Stomach (tissue), 9 donors: Measurements from ENCODE around the gene CBX4. TPM values are rescaled to one million over a fixed set of nuclear protein-coding genes. Genes with fewer than 3 reads are reported as not detected.

Source experiments
- DNase-seq, 2 donors: peaks; one replicate each; pipeline versions ENCODE4 v3.0.0 to v3.0.0-alpha.2; 2013 to 2019
- H3K27ac ChIP-seq, 5 donors: fragments of 200-600 bp in 4 of 5; sonication (generic) in 4 of 5; one replicate each; pipeline ENCODE4 v1.5.1; 2013 to 2019; ENCODE audit warnings: mild to moderate bottlenecking in 1 of 5, moderate library complexity in 1 of 5
- H3K27me3 ChIP-seq, 3 donors: fragments of 200-600 bp; sonication (generic); one replicate each; pipeline ENCODE4 v1.5.1; 2017 to 2019; ENCODE audit warnings: mixed run types in 1 of 3
- H3K36me3 ChIP-seq, 4 donors: fragments of 200-600 bp; sonication (generic); 1 replicate in 3 of 4; 2 replicates in 1 of 4; pipeline ENCODE4 v1.5.1; 2016 to 2019
- H3K4me1 ChIP-seq, 4 donors: fragments of 200-600 bp; sonication (generic); one replicate each; pipeline ENCODE4 v1.5.1; 2016 to 2019
- H3K4me3 ChIP-seq, 4 donors: fragments of 200-600 bp; sonication (generic) in 3 of 4; one replicate each; pipeline ENCODE4 v1.5.1; 2016 to 2019; ENCODE audit warnings: mild to moderate bottlenecking in 1 of 4
- H3K9me3 ChIP-seq, 4 donors: fragments of 200-600 bp; sonication (generic); one replicate each; pipeline ENCODE4 v1.5.1; 2016 to 2019
- CTCF ChIP-seq, 7 experiments: fragments of 450-650 bp in 4 of 7; fragments of 200-600 bp in 3 of 7; sonication (generic) in 3 of 7; IDR thresholded peaks; one replicate each; pipeline ENCODE4 v1.5.1; 2016 to 2019; ENCODE audit warnings: antibody characterized with exemption in 7 of 7, control low read depth in 2 of 7, mild to moderate bottlenecking in 1 of 7
- EP300 ChIP-seq: sonication (generic); formaldehyde crosslinking; IDR thresholded peaks from one replicate; pipeline ENCODE4 v1.6.1; 2017; ENCODE audit warnings: antibody characterized with exemption
- POLR2A ChIP-seq, 4 donors: fragments of 450-650 bp; IDR thresholded peaks; one replicate each; pipeline ENCODE4 v1.6.1; 2016; ENCODE audit warnings: antibody characterized with exemption in 4 of 4, control low read depth in 2 of 4, mild to moderate bottlenecking in 1 of 4, moderate library complexity in 1 of 4
- POLR2AphosphoS5 ChIP-seq, 3 donors: sonication (generic); formaldehyde crosslinking; IDR thresholded peaks; one replicate each; pipeline ENCODE4 v1.6.1; 2016; ENCODE audit warnings: antibody characterized with exemption in 3 of 3
- WGBS, 5 donors: extraction: QIAGEN DNeasy Blood & Tissue Kit in 3 of 5; methylation state at CpG; one replicate each; pipeline versions ENCODE4 v1.1.5 to v1.1.7; 2013 to 2018; 5-methylcytosine and 5-hydroxymethylcytosine counted together
- intact Hi-C: fragments of 100-400 bp; cut with DNase I; formaldehyde crosslinking; loops from one replicate; pipeline ENCODE4 v1.15.1; 2023; ENCODE audit warnings: low total_unique reads
- polyA plus RNA-seq, 3 donors: library from polyadenylated mRNA; stranded (reverse); fragments of 200-250 nt; gene quantifications; one replicate each; pipeline ENCODE4 v1.2.3, GENCODE V29; 2013
- total RNA-seq, 5 donors: library from RNA; depleted of rRNA; stranded (reverse); fragments of >200 nt; gene quantifications; one replicate each; pipeline versions ENCODE4 v1.1.0 to v1.2.3, GENCODE V29; 2014 to 2016
- donor health status: healthy with polysubstance abuse.
- donor health status: Bipolar disorder and iron deficiency.
- donor health status: healthy.

Gene CBX4
- total and polyA plus RNA-seq, 8 donors = 1.8 to 10.6 (median 8.3) TPM

GRCh38 chr17:79840269-79840988, 1.2 kb upstream of the CBX4 start:
- DNase-seq = peak; percentile 75 to 87
- Histone ChIP-seq H3K4me1 (peaks cover 82 to 89% (median 88%) of the 10 kb centered on the region in 4 donors), H3K27me3 (peaks cover 31 to 59% (median 46%) of the 10 kb centered on the region in 3 donors), H3K36me3 (peaks cover 0 to 2% (median under 1%) of the 10 kb centered on the region in 4 donors), H3K4me3 (peak overlapping the region in 3 of 4 donors; percentile 50 to 85 (median 61)), H3K27ac (peak overlapping the region in 3 of 5 donors; percentile 90 to 99 (median 98)), H3K9me3 (no peaks in the 10 kb centered on the region)
- intact Hi-C loops = no loop called here
- WGBS, 5 donors = 3 to 11% (median 7%) methylated on average over 39 to 74 of the region's 74 CpGs
- TF ChIP-seq EP300 (no peak), POLR2A (IDR thresholded peaks at IDR 0.05) (no peak), CTCF (IDR thresholded peaks at IDR 0.05) (peak in 1 of 7 experiments; percentile 7), POLR2AphosphoS5 (IDR thresholded peaks at IDR 0.05) (no peak)

GRCh38 chr17:79838522-79839274, 542 bp downstream of the CBX4 start:
- TF ChIP-seq POLR2A (IDR thresholded peaks at IDR 0.05) (no peak), POLR2AphosphoS5 (IDR thresholded peaks at IDR 0.05) (no peak), EP300 (peak; percentile 8), CTCF (IDR thresholded peaks at IDR 0.05) (no peak)
- WGBS, 5 donors = 0 to 2% (median 1%) methylated on average over 37 to 65 of the region's 67 CpGs
- Histone ChIP-seq H3K36me3 (peaks cover 15 to 19% (median 18%) of the 10 kb centered on the region in 4 donors), H3K4me1 (peaks cover 69 to 87% (median 83%) of the 10 kb centered on the region in 4 donors), H3K9me3 (no peaks in the 10 kb centered on the region), H3K27me3 (peaks cover 31 to 42% (median 40%) of the 10 kb centered on the region in 3 donors), H3K27ac (peak overlapping the region; percentile 96 to 99 (median 98)), H3K4me3 (peak overlapping the region; percentile 61 to 85 (median 76))
- intact Hi-C loops = loop anchor here (5.0 kb wide), 1 partner anchor 41 kb away; the partner anchor contains the start of gene CBX8
- DNase-seq = peak; percentile 55 to 83

- intact Hi-C loops = loop anchor here (5.0 kb wide), 1 partner anchor 41 kb away; the partner anchor contains the start of gene CBX8
- 0 to 1% (median 1%) methylated on average over 26 to 30 of the region's 30 CpGs for WGBS, 5 donors
Measured at GRCh38 chr17:79837888-79838521, 1.2 kb downstream of the CBX4 start.

GRCh38 chr17:79836972-79837887, 2.0 kb downstream of the CBX4 start:
- Histone ChIP-seq H3K4me3 (peak overlapping the region; percentile 61 to 85 (median 76)), H3K4me1 (peaks cover 66 to 87% (median 84%) of the 10 kb centered on the region in 4 donors), H3K27me3 (peaks cover 19 to 27% (median 26%) of the 10 kb centered on the region in 3 donors), H3K27ac (peak overlapping the region; percentile 96 to 99 (median 98)), H3K36me3 (peaks cover 18 to 23% (median 22%) of the 10 kb centered on the region in 4 donors), H3K9me3 (no peaks in the 10 kb centered on the region)
- no peak for TF ChIP-seq EP300
- TF ChIP-seq POLR2AphosphoS5 (IDR thresholded peaks at IDR 0.05) = peak; percentile 40 to 85 (median 79)
- TF ChIP-seq POLR2A (IDR thresholded peaks at IDR 0.05) = peak in 1 of 4 donors; percentile 13
- peak in 2 of 7 experiments; percentile 11 to 29 for TF ChIP-seq CTCF (IDR thresholded peaks at IDR 0.05)
- DNase-seq = peak; percentile 95 to 96
- intact Hi-C loops = loop anchor here (5.0 kb wide), 1 partner anchor 40 kb away; the partner anchor contains the start of gene CBX8
- 8 to 19% (median 10%) methylated on average over 8 to 41 of the region's 41 CpGs for WGBS, 5 donors

More at GRCh38 chr17:79837888-79838521, 1.2 kb downstream of the CBX4 start:
- peak overlapping the region; percentile 96 to 99 (median 98) for H3K27ac ChIP-seq
- no peaks in the 10 kb centered on the region for H3K9me3 ChIP-seq
- H3K27me3 ChIP-seq = peaks cover 27 to 35% (median 34%) of the 10 kb centered on the region in 3 donors
- peak in 1 of 2 donors; percentile 72 for DNase-seq
- peak overlapping the region; percentile 61 to 85 (median 76) for H3K4me3 ChIP-seq
- peaks cover 18 to 23% (median 22%) of the 10 kb centered on the region in 4 donors for H3K36me3 ChIP-seq
- peaks cover 66 to 87% (median 83%) of the 10 kb centered on the region in 4 donors for H3K4me1 ChIP-seq
- TF ChIP-seq EP300 (no peak), POLR2AphosphoS5 (IDR thresholded peaks at IDR 0.05) (no peak)
